Activated CD8-positive, alpha-beta memory T cell treated with anti-CD3 and anti-CD28 coated beads, Interleukin-2, amount 50 U/mL, for 1 hour (primary cell): ENCODE measurements around the gene UCHL3.
"Not testable (repeated sequence)": the region's sequence is repeated elsewhere in the genome, so short reads cannot be mapped to it uniquely, and the experiment has no call there.

Experiments
- DNase-seq: peaks from one replicate; pipeline ENCODE4 v3.0.0-alpha.2; 2020; ENCODE audit errors: extremely low read depth

Gene UCHL3

DNA sequence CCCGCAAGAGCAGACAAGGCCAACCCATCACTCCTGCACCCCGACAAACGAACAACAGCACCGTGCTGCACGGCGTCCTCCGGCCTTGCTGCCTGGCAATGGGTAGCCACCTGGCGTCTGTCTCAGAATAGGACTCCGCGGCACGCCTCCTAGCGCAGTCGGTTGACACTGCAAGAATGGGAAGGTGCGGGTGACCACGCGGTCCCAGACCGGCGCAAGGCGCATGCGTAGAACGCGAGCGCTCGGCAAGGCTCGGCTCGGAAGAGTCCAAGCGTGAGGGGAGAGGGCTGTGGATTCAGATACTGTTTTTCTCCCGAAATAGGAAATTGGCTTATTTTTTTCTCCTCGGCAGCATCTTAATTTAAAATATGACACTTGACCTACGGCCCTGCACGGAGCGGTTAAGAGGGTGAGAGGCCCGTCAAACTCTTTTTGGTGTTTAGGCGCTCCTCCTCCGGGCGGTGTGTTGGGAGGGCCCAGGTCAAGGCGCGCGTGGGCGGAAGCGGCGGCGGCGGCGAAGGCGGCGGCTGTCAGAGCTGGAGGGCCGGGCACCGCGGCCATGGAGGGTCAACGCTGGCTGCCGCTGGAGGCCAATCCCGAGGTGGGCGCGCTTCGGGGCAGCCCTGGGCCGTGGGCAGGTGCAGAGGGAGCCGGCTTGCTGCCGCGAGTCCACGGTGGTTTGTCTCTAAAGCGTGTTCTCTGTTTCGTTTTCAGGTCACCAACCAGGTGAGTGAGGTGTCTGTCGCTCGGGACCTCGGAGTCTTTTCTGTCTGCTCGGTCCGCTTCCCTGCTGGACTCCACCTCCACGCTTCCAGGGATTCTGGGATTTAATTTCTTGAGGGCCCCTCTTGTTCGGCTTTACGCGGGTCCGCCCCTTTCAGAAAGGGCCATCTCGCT lies at the start of gene UCHL3:
Gene UCHL3 (plus strand): TSS at position 530 of the 897 bp plus-strand sequence. CDS start 30 bp downstream, at position 560.
- peak; percentile 90 for DNase-seq

DNA sequence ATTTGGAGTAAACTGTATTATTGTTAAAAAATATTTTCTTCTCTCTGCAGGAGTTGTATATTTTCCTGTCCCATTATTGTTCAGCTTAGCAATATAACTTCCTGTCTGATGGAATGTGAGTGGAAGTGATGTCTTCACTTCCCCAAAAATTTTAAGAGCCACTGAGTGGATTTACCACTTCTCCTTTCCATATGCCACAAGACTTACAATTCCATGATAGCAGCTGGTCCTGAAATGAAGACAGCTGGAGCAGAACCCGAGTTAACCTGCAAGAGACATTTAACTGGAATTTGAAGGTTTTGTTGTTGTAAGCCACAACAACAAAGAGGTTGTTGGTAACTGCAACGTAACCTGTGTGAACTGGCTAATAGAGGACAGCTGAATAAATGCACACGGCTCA lies 44.3 kb upstream of the UCHL3 start:
- DNase-seq, result no peak

DNA sequence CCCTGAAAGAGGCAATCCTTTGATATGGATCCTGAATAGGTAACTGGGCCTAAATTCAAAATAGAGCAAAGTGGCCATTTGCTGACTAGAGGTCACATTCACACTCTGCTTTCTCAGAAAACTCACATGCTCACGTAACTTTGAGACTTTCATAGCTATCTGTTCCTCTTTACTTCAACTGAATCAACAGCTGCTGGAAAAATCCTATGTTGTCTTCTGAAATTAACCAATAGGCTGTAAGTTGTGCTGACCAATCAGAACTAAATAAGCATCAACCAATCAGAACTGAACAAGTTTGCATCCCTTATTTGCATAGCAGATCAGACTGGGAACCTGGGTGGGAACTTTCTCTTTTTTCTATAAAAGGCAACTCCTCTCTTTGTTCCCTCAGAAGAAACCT lies 43.6 kb upstream of the UCHL3 start:
- no peak for DNase-seq

DNA sequence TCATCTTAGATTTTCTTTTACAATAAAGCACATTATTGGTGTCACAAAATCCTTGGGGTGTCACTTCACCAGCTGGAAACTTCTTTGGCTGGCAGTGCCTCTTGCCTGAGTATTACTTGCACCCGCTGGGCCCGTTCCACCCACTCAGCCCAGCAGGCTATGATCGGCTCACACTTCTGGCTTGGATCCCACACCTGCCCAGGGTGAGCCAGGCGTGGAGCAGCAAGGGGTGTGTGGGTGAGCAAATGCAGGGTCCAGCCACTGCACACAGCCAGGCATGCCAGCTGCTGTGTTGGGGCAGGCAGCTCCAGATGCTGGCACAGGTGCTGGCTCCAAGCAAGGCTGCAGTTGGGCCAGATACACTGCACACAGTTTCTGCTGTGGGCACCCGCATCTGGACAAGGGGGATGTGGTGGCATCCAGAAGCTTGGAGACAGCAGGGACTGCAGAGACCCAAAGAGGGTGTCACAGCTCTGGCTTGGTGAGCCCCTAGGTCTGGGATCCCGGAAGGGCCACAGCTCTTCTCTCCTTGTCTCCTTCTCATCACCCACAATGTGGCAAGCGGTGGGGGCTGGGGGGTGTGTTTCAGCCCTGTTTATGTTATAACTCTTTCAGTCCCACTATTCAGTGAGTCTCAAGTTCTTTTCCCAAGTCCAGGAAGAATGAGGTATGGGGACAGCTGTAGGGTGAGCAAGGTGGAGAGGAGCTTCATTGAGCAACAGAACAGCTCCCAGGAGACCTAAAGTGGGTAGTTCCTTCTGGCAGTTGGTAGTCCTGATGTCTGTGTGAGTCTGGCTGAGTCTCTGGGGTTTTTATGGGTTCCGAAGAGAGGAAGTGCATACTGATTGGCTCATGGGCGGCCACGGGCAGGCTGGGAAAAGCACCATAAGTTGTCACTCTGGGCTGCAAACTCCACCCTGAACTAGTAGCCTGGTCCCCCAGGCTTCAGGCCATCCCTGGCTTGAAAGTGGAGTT lies 42.3 kb upstream of the UCHL3 start:
- DNase-seq, result no peak

DNA sequence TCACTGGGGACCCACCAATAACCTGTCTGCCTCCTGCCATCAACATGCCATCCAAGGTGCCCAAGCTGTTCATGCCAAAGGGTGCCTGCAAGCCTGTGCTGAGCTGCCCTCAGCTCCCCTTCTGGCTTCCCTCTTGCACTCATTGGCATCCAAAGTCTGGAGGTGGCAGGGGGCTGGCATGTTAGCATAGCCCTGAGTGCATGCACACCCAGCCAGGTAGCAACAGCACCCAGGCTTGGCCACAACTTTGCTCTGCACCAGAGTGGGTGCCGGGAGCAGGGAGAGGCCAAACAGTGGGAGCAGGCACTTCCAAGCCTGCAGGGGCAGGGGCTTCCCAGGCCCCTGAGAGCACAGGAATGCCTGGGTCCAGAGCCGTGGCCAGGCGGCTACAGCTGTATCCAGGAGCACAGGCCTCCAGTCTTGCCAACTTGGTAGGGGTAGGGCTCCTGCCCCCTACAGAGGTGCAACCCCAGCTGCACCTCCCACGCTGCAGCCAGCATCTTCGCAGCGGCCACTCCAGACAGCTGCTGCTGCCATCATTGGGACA lies 41.5 kb upstream of the UCHL3 start:
- DNase-seq, result no peak

DNA sequence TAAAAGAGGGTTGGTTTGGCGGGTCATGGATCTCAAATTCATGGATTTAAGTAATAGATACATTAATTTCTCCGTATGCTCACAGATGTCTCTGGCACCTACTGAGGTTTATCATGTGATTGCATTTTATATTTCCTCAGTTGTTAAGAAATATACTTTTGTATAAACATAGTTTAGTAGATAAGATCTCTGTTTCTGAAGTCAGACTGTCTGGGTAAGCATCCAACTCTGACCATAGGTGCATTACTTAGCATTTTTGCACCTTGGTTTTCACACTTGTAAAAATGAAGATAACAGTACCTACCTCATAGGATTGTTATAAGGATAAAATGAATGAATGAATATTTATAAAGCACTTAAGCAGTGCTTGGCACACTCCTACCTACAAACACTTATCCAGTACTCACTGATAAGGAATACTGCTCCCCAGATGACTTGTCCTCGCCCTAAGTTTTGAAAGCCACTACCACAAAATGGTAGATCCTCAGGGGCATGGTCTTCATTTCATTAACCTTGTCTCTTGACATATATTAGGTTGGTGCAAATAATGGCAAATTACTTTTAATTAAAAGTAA lies 38.5 kb upstream of the UCHL3 start:
- DNase-seq, result no peak

DNA sequence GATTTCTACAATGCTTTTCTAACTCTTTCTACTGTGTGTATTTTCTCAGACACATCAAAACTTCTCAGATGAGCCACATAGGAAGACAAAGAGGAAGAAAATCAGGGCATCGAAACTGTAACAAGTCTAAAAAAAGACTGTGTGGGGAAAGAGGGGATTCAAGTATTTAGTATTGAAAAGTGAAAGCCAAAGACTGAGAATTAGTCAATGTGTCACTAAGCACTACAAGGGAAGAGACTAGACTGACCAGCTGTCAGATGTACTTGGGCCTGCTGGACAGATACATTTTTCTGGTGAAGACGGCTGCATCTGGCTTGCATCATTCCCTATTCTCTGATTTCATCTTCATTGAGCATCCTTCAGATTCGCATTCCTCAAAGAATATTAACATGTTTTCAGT lies 37.3 kb upstream of the UCHL3 start:
- no peak for DNase-seq

DNA sequence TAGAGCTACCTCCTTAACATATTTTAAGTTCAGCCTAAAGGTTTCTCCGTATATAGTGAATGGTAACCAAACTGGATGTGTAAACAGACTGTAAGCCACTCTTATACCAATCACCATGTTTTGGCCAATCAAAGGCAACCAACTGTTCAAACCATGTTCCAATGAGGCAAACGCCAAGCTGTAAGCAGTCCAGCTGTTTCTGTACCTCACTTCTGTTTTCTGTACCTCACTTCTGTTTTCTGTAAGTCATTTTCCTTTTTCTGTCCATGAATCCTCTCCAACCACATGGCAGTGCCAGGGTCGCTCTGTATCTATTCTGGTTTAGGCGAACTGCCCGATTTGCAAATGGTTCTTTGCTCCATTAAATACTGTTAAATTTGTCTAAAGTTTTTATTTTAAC lies 36.3 kb upstream of the UCHL3 start:
- no peak for DNase-seq

DNA sequence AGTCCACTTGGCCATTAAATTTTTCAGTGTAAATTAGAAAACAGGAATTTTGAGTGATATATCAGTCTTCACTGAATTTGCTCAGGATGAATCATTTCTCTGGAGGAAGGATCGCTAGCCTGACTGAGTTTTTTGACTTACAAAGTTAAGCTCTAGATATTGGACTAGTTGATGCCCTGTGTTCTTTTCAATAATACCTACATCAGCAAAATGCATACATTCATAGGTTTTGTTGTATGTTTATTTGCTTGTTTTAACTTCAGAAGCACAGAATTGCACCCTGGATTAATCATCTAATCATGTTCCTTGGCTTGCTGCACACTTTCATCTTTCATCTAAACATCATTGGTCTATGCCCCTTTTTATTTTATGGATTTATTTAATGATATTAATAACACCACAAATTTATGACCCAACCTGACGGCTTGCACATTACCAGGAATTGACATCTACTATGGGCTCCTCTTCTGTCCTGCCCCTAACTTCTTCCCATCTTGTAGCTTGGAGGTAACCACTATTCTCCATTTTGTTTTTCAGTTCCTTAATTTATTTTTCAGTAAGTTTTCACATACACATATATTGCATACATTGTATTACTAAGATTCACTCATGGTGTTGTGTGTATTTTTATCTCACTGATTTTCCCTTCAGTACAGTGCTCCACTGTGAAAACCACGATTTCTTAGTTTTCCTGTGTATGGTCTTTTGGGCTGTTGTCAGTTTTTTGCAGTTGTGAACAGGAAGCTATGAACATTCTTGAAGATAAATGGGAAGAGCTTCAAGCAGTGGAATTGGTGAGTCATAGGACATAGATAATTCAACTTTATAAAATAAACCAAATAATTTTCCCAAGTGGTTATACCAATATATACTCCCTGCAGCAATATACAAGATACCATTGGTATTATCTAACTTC lies 35.3 kb upstream of the UCHL3 start:
- DNase-seq, result no peak

DNA sequence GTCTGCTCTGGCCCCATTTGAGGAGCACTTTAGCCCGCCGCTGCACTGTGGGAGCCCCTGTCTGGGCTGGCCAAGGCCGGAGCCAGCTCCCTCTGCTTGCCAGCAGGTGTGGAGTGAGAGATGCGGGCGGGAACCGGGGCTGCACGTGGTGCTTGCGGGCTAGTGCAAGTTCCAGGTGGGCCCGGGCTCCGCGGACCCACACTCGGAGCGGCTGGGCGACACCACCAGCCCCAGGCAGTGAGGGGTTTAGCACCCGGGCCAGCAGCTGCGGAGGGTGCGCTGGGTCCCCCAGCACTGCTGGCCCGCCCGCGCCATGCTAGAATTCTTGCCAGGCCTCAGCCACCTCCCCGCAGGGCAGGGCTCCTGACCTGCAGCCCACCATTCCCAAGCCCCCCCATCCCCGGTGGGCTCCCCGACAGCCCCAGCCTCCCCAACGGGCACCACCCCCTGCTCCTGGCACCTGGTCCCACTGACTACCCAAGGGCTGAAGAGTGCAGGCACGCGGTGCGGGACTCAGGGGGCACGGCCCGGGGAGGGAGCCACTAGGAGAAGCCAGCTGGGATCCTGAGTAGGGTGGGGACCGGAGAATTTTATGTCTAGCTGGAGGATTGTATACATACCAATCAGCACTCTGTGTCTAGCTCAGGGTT lies 31.0 kb upstream of the UCHL3 start:
- no peak for DNase-seq

DNA sequence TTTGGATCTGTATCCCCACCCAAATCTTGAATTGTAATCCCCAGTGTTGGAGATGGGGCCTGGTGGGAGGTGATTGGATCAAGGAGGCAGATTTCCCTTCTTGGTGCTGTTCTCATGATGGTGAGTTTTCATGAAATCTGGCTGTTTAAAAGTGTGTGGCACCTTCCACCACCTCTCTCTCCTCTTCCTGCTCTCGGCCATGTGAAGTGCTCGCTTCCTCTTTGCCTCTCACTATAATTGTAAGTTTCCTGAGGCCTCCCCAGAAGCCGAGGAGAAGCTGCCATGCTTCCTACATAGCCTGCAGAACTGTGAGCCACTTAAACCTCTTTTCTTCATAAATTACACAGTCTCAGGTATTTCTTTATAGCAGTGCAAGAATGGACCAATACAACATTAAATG lies 27.6 kb upstream of the UCHL3 start:
- no peak for DNase-seq

DNA sequence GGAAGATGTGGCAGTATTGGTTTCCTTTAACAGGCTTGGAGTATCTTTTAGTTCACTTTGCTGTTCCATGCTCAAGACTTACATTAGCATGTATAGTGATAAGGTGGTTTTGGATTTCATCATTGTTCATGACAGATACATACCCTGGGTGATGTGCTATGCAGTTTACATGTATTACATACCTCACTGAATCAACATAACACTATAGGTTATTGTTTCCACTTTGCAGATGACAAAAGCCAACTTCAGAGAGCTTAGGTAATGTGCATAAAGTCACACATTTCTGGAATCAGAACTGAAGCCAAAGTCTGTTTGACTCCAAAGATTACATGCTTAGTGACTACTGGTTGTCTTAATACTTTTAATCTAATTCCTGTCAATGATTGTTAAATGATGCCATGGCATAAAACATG lies 19.0 kb upstream of the UCHL3 start:
- no peak for DNase-seq

DNA sequence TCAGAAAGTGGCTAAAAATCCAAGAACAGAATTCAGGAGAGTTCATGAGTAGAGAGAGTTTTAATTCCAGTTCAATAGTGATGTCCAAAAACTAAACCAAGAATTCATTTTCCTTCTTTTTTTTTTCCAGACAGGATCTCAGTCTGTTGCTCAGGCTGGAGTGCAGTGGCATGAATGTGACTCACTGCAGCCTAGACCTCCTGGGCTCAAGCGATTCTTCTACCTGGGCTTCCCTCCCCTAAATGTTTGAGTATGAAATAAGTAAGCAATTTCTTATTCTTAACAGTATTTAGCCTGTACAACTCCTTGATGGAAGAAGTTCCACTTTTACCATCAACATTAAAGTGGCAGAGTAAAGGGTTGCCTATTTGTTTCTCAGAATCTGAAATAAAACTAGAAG lies 15.7 kb upstream of the UCHL3 start:
- DNase-seq, result no peak

DNA sequence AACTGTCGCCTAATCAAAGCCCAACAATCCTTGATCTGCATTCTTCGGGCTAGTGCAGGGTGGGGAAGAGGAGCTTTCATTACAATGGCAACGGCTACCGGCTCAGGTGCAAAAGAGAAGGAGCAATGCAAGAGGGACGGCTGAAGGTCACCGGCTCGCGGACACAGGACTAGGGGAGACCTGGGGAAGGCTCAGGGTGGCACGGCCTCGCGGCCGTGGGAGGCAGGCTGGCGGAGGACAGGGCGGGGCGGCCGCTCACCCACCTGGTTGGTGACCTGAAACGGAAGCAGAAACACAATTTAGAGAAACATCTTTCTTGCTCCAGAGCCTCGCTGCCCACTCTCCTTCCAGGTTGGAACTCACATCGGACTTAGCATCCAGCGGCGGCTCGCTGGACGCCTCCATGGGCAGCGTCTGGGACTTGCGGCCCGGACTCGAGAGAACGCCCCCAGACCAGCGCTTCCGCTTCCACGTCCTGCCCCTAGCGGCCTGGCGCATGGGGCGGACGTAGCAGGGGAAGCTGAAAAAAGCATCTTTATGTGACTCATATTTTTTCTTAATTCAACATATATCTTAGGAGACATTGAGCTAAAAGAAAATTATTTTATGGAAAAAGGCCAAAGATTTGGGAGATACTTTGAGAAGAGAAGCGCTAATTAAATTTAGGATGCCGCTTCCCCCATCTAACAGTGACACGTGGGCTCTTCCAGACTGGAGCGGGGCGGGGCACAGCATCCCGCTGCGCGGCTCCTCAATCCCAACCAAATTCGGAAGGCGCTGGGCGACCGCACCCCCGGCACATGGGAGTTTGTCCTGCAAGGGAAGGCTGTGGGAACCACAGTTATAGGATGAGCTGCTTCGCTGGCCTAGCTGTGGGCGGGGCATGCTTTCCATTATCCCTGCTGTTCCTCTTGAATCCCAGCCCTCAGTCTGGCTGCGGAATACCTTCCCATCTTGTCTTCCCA lies 11.9 kb upstream of the UCHL3 start, which contains the start of gene COMMD6:
Gene COMMD6 (minus strand): TSS at position 441 of the 965 bp plus-strand sequence. CDS start 36 bp downstream, at position 405.
- no peak for DNase-seq

DNA sequence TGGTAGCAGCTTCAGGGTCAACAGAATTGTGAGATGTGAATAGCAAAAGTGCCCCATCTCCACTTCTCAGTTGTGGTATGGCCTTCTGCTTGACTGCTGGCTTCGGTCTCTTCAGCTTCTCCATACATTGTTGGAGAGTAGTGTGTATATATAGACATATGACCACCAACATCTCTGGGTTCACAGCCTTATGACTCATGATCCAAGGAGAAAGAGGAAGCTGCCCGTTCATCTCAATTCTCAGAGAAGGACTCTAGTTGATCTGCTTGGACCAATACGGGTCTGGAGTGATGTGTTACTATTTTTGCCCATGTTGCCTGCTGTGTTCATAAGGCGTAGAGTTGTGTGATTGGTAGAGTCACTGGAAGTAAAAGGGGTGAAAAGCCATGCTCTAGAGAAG lies 8.3 kb upstream of the UCHL3 start:
- no peak for DNase-seq

DNA sequence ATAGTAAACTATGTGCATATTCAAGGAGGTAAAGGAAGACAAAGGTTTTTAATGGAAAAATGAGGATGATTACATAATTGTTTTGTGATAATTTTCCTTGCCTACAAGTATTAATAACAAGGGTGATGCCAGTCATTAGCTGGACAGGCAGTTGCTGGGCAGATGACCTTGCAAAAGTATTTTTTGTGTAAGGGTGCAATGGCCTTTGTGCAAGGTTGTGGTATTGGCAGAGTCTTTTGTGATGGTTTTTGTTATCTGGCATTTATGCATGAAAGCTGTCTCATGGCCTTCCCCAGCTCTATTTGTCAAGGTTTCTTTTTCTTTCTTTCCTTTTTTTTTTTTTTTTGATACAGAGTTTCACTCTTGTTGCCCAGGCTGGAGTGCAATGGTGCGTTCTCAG lies 7.6 kb upstream of the UCHL3 start:
- no peak for DNase-seq

DNA sequence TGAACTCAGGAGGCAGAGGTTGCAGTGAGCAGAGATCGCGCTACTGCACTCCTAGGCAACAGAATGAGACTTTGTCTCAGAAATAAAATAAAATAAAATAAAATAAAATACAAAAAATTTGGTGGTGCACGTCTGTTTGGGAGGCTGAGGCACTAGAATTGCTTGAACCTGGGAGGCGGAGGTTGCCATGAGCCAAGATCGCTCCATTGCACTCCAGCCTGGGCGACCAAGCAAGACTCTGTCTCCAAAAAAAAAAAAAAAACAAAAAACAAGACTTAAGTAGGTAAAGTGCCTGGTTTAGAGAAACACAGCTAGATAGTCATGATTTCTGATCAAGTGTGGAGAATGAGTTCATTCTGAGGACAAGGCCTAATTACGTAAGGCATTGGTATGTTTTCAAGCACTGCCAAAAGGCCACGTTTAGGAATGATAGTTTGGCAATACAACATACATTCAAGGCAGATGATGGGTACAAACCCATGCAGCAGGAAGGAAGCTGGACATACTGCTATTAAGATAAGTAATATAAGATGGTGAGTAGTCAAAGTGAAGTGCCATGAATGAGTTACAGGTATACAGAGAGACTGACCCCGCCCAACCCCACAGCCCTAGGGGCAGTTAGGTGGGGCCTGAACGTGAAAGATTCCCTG lies 4.8 kb upstream of the UCHL3 start:
- no peak for DNase-seq

DNA sequence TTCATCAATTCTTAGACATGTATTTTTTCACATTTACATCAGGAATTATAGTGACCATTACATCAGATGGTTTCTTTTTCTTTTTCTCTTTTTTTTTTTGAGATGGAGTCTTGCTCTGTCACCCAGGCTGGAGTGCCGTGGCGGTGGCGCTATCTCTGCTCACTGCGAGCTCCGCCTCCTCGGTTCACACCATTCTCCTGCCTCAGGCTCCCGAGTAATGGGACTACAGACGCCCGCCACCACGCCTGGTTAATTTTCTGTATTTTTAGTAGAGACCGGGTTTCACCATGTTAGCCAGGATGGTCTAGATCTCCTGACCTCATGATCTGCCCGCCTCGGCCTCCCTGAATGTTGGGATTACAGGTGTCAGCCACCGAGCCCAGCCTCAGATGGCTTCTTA lies 4.2 kb upstream of the UCHL3 start:
- DNase-seq, result not testable (repeated sequence)

DNA sequence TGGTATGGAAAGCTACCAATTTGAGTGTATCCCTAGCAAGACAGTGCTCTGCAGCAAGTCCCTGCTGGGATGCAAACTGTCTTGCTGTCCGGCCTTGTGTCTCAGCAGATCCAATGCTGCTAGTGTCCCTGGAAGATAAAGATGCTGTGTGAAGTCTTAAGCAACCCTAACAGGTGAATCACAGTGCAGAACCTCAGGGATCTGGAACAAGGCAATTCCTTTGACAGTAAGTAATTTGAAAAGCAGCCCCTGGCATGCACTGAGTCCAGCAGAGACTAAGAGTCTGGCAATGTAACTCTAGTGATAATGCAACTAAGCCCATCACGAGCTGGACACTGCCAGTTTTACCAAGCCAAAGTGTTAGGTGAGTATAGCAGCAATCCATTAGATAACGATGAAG lies 1.7 kb upstream of the UCHL3 start:
- no peak for DNase-seq
